ENCODE results near the gene NAA30.
A peak's percentile ranks its signal among the peaks of the same experiment; 100 is the strongest.
"Not testable (repeated sequence)": the region's sequence is repeated elsewhere in the genome, so short reads cannot be mapped to it uniquely, and the experiment has no call there.

NAA30 gene

GRCh38 chr14:57390037-57390805 is at the start of gene NAA30:
NAA30 (plus strand) TSS chr14:57390586; CDS start chr14:57390958, 372 bp downstream.
- peak; percentile 61 for DNase-seq (ENCODE audit: low read depth)

- DNase-seq (ENCODE audit: low read depth), result not testable (repeated sequence)
Measured at GRCh38 chr14:57343545-57344297, 46.7 kb upstream of the NAA30 start.

GRCh38 chr14:57345106-57345505 is 45.3 kb upstream of the NAA30 start:
- DNase-seq (ENCODE audit: low read depth), result no peak

DNA sequence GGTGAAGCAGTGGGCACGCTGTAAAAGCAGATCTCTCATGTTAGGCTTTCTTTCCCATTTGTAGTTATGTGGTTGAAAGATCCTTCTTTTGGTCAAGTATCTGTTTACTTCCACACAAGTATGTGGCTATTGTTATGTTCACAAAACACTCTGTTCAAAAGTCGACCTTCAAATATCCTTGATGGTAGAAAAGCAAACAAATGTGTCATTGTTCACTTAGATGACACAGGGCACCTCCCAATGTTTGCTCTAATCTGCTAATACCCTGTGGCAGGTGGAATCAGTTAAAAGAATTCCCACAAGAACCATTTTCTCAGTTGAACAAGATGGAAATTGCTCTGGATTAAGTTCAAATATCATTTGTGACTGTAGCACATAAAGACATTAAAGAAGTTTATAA is 43.6 kb upstream of the NAA30 start:
- no peak for DNase-seq (ENCODE audit: low read depth)

DNA sequence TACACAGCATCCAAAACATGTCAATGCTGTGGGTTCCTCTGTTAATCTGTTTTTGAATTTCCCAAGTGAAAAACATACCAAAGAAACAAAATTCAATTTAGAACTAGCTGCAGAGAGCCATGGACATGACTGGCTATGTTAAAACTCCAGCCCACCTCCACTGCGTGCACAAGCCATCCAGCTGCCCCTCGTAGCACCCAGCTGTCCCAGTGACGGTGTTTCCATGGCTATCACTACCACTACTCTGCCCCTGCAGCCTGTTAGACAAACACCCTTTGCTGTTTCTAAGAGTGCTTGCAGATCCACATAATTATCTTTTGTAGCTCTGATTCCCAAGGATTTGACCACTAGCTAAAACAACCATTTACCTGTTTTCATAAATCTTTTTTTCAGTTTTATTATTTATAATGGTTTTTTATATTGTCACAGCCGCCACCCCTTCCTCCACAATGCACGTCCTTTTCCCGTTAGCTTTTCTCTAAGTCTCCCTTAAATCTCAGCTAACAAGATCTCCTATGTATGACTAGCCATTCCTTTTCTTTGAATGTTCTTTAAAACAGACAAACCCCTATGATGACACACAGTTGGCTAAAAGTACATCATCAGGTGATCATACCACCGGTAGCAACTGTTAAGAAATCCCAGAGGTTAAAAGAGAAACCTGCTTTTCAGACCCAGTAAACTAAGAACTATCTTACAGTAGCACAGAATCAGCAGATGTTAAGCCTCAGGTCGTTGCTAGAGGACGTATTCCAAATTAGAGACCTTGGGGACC is 37.8 kb upstream of the NAA30 start:
- no peak for DNase-seq (ENCODE audit: low read depth)

DNA sequence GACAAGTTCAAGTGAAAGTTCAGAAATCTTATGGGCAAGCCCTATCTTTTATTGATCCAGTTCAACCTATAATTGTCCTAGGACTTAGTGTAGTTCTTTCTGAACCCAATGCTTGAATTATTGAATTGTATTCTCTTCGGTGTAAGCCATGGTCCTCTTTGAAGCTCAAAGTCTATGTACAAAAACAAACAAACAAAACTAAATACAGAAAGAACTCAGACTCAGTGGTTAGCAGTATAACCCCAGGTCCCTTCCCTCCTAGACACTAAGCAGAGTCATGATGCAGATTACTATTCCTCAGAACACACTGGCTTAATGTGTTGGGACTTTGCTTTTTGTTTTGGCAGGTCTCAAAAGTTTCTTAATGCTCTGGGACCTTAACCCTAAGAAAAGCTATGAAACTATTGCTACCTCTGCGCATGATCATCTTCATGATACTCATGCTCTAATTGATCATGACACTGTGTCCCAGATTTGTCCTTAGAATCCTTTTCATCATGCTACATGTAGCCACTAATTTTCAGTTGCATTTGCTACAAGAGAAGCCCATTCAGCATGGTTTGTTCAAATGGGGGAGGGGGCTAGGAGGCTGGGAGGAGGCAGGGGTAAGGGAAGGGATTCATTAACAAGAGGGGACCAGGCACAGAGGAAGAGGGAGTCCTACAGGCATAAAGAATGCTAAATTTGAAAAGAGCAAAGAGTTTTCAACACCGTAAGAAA is 35.1 kb upstream of the NAA30 start:
- no peak for DNase-seq (ENCODE audit: low read depth)

DNA sequence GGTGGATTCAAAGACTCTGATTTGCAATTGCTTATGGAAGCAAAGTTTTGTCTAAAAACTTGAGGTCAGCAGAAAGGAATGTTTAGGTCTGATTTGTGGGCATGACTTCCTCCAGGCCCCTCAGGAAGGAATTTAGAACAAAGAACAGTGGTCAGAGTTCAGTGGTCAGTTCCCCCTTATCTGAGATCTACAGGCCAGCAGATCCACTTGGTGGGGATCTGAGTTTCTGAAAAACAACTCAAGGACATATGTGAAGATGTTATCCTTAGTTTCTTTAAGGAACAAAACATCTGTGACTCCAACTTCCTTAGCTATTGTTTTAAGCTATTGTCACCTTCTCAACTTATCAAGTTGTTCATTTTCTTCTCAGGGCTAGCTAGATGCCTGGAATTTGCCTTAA is 28.0 kb upstream of the NAA30 start:
- DNase-seq (ENCODE audit: low read depth), result no peak

- DNase-seq (ENCODE audit: low read depth), result no peak
Measured at GRCh38 chr14:57364659-57365450, 25.5 kb upstream of the NAA30 start.

DNA sequence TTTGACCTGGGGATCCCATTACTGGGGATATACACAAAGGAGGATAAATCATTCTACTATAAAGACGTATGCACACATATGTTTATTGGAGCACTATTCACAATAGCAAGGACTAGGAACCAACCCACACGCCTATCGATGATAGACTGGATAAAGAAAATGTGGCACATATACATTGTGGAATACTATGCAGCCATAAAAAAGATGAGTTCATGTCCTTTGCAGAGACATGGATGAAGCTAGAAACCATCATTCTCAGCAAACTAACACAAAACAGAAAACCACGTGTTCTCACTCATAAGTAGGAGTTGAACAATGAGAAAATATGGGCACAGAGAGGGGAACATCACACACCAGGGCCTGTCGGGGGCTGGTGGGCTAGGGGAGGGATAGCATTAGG is 20.2 kb upstream of the NAA30 start:
- DNase-seq (ENCODE audit: low read depth), result not testable (repeated sequence)

DNA sequence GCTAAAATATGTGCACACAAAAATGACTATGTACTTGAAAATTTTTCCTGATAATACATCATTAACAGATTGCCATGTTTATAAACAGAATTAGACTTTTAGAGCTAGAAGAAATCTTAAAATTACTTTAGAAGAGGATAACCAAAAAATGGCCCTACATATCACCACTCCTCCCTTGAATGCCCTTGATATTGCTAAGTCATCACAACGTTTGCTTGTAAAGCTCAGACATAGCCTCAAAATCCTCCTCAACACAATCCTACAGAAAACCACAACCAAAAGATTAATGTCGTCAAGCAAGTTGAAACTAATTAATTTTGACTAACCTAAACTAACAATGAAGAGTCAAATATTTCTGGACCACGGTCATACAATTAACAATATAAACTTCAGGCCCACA is 19.4 kb upstream of the NAA30 start:
- DNase-seq (ENCODE audit: low read depth), result no peak

GRCh38 chr14:57375156-57375555 is 15.2 kb upstream of the NAA30 start:
- no peak for DNase-seq (ENCODE audit: low read depth)

- no peak for DNase-seq (ENCODE audit: low read depth)
Measured at GRCh38 chr14:57378661-57379060, 11.7 kb upstream of the NAA30 start.

DNA sequence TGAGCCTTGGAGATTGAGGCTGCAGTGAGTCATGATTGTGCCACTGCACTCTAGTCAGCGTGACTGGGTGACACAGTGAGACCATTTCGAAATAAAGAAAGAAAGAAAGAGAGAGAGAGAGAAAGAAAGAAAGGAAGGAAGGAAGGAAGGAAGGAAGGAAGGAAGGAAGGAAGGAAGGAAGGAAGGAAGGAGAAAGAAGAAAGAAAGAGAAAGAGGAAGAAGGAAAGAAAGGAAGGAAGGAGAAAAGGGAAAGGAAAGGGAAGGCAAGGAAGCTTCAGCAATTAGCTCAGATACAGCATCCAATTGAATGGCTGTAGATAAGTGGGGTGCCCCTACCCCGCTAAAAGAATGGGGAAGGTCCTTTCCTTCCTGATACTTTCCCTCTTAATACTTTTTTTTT is 9.5 kb upstream of the NAA30 start:
- DNase-seq (ENCODE audit: low read depth), result no peak

DNA sequence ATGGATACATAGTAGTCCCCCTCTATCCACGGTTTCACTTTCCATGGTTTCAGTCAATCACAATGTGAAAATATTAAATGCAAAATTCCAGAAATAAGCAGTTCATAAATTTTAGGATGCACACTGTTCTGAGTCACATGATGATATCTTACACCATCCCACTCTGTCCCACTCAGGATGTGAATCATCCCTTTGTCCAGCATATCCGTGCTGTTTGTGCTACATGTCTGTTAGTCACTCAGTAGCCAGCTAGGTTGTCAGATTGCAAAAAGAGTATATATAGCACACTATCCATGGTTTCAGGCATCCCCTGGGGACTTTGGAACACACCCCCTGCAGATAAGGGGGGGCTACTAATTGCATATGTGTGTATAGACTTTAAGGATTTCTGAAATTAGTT is 8.1 kb upstream of the NAA30 start:
- peak; percentile 88 for DNase-seq (ENCODE audit: low read depth)

DNA sequence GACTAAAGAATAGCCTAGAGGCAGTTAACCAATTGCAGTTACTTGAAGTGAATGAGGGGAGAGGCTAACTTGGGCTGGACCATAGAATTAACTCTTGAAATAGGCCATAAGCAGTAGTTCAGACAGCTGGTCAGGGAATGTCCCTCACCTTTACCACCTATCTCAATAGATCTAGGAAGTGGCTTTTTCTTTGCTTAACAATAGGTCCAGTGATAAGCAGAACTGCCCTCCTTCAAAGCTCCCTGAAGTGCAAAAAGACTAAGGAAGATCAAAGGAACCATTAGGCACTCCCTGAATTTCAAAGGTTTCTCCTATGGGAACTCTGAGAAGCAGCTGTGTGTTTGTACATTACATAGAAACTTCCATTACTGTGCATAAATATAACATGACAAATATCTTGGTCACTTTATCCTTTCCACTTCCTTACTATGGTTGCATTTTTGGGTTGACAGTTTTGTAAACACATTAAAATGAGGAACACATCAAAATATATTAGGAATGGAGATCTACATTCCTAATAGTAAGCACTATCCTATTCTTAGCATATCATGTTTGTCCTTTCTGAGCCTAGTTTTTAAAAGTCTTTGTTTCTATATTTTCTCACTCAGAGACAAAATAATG is 7.2 kb upstream of the NAA30 start:
- DNase-seq (ENCODE audit: low read depth), result no peak

DNA sequence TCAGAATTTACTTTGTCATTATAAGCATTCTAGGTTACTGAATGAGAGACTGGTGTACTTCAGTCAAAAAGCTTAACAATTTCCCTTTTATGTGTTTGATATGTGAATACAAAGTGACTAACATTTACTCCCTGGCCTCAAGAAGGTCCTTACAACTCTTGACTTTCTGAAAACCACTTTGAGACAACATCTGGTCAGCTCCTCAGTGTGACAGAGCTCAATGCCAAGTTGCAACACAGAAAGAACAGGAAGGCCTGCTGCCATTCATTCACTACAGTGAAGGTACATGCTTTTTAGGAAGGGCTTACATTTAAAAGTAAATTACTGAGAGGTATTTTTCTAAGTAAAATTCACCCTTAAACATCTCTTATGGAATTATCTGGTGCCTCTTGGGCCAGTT is 2.3 kb upstream of the NAA30 start:
- no peak for DNase-seq (ENCODE audit: low read depth)

DNA sequence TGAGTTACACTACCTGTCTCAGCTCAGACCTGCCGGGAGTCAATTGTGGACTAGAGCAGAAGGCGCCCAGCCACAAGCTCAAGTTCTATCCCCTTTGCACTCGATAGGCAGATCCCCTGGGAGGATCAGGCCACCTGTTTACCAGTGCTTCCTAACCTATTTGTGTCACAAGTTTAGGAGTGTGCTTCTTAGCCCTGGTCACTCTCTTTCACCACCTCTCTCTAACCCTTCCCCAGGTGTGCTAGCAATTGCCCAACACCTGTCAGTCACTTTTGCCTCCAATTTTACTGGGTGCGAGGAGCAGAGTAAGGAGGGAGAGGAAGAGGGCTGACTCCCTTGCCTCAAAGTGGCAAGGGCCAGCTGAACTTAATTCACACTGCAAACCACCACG is 745 bp upstream of the NAA30 start:
- DNase-seq (ENCODE audit: low read depth), result no peak

DNA sequence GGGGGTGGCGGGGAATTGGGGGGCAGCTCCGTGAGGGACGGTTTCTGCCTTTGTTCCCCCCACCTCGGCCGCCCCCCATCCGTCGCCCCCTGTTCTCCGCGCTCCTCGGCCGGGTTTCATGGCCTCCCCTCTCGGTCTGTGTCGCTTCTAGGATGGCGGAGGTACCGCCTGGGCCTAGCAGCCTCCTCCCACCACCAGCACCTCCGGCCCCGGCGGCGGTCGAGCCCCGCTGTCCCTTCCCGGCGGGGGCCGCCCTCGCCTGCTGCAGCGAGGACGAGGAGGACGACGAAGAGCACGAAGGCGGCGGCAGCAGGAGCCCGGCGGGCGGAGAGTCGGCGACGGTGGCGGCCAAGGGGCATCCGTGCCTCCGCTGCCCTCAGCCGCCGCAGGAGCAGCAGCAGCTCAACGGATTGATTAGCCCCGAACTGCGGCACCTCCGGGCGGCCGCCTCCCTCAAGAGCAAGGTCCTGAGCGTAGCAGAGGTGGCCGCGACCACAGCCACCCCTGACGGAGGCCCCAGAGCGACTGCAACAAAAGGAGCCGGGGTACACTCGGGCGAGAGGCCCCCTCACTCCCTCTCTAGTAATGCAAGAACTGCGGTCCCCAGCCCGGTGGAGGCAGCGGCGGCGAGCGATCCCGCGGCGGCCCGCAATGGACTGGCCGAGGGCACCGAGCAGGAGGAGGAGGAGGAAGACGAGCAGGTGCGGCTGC is 575 bp downstream of the NAA30 start:
- DNase-seq (ENCODE audit: low read depth), result no peak

DNA sequence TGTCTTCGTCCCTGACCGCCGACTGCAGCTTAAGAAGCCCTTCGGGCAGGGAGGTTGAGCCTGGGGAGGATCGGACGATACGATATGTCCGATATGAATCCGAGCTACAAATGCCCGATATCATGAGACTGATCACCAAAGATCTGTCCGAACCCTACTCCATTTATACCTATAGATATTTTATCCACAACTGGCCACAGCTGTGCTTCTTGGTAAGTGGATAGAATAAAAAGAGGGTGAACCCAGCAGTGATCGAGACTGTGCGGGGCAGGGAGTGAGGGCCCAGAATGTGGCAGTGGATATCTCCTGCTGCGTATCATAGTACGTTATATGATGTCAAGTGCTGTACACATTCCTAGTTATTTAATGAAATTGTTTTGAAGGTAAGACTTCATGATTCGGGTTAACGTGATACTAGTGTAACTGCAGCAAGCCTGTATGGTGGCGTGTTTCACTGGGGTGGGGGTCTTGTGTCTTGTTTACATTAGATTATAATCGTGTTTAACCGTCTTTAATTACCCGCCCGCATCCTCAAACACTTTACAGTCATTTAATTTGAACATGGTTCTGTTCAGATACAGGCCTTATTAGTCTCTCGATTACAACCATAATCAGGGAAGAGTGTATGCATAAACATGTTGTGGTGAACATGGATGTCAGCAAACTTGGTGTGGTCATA is 1.3 kb downstream of the NAA30 start:
- DNase-seq (ENCODE audit: low read depth), result no peak

DNA sequence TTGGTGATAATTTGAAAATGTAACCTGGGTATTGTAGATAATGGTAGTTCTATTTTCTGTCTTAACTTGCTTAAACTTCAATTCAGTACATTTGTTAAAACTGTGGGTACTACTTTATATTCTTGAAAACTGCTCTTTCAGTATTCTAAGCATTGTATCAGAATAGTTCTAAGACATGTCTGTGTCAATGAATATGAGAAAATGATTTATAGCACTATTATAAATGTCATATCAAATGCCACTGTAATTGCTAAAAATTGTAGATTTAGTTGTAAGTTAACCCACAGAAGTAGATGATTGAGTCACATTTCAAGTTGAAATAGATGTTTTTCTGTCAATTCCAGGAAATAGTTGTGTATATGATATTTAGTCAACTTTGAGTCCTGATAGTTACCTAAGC is 2.4 kb downstream of the NAA30 start:
- DNase-seq (ENCODE audit: low read depth), result no peak

Measured in non-pigmented ciliary epithelial cell (primary cell).